Measurements from ENCODE around the gene WNK2. TPM values are rescaled to one million over a fixed set of nuclear protein-coding genes. Genes with fewer than 3 reads are reported as not detected.
"Not testable (repeated sequence)": the region's sequence is repeated elsewhere in the genome, so short reads cannot be mapped to it uniquely, and the experiment has no call there.

Gene WNK2
- total RNA-seq, 1 donor from 2014 or later = 1.0 TPM

DNA sequence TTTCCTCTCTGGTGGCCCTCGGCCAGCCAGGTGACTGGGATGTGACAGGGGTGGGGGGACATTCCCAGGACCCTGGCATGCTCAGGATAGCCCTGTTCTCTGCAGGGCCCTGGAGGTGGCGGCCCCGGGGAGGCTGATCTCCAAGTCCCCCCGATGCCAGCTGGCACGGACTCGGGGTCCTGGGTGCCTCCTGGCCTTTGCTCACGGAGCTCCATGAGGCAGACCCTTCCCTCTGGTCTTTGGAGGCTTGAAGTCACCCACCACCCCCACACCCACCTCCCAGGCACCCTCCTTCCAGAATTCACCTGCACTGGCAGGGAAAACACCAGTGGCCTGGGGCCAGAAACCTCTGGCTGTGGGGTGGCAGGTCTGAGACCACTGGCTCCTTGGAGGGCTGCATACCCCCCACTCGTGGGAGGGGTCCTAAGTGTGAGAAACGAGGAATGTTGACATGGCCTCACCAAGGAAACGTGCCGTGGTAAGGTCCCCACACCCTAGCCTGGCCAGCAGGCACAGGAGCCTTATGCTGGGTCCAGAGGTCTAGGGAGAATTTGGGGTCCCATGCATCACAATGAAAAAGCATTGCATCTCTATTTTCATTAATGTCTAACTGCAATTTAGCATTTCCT, 136.8 kb downstream of the WNK2 start:
- DNase-seq (ENCODE audit: low read depth) = no peak
- no peak for TF ChIP-seq CTCF (conservative IDR thresholded peaks at IDR 0.05; ENCODE audit: low read depth, low read length)
- no peak overlapping the region for H3K4me3 ChIP-seq (ENCODE audit: low read depth, low read length)

DNA sequence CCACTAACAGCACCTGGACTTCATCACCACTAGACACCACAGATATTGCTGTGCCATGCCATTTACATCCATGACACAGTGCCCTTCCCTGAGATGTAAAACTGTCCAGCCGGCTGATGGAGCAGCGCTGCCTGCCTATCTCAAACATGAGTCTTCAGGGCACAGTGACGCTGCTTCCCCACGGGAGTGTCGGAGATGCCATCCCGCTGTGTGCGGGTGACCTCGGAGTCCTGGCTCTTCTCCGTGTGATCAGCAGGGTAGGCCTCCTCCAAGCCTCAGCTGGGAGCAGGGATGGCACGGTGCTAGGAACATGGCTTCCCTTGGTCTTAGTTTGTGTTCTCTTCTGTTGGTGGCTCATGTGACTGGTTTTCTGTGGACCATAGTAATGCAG, 137.3 kb downstream of the WNK2 start:
- H3K4me3 ChIP-seq (ENCODE audit: low read depth, low read length) = no peak overlapping the region
- TF ChIP-seq CTCF (conservative IDR thresholded peaks at IDR 0.05; ENCODE audit: low read depth, low read length) = no peak
- DNase-seq (ENCODE audit: low read depth) = no peak

- not testable (repeated sequence) for H3K4me3 ChIP-seq (ENCODE audit: low read depth, low read length)
Measured at GRCh38 chr9:93323446-93323954, 139.6 kb downstream of the WNK2 start.

GRCh38 chr9:93324191-93324834, 140.4 kb downstream of the WNK2 start:
- TF ChIP-seq CTCF (conservative IDR thresholded peaks at IDR 0.05; ENCODE audit: low read depth, low read length) = no peak
- no peak overlapping the region for H3K4me3 ChIP-seq (ENCODE audit: low read depth, low read length)
- DNase-seq (ENCODE audit: low read depth) = no peak

More at GRCh38 chr9:93323446-93323954, 139.6 kb downstream of the WNK2 start:
- DNase-seq (ENCODE audit: low read depth) = not testable (repeated sequence)

DNA sequence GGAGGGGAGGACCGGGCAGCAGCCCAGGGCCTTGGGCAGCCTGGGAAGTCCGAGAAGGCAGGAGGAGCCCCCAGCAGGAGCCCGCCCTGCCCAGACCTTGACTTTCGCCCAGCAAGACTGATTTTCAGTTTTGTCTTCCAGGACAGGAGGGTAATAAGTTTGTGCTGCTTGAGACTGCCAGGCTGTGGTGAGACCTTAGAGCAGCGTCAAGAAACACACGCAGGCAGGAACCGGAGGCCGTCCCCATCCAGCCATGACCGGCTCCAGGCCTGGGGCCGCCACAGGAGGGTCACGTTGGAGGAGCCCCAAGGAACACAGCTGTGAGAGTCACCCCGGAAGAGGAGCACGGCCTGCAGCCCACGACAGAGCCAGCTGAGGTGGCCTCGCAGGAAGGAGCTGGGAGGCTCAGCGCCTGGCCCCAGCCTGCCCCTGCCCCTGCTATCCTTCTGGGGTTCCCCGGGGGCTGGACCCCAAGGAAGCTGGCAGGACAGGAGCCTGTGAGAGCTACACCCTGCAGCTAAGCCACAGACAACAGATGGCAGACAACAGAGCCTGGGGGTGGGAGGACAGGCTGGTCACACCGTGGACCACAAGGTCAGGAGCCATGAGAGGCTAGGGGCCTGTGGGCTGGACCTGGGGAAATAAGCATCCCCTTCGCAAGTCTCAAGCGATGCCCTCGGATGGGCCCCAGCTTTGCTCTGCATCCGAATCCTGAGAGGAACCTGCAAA, 141.5 kb downstream of the WNK2 start:
- H3K4me3 ChIP-seq (ENCODE audit: low read depth, low read length) = no peak overlapping the region
- TF ChIP-seq CTCF (conservative IDR thresholded peaks at IDR 0.05; ENCODE audit: low read depth, low read length) = no peak
- DNase-seq (ENCODE audit: low read depth) = no peak

- TF ChIP-seq CTCF (conservative IDR thresholded peaks at IDR 0.05; ENCODE audit: low read depth, low read length) = no peak
- H3K4me3 ChIP-seq (ENCODE audit: low read depth, low read length) = no peak overlapping the region
- no peak for DNase-seq (ENCODE audit: low read depth)
Measured at GRCh38 chr9:93326056-93326455, 142.1 kb downstream of the WNK2 start.

DNA sequence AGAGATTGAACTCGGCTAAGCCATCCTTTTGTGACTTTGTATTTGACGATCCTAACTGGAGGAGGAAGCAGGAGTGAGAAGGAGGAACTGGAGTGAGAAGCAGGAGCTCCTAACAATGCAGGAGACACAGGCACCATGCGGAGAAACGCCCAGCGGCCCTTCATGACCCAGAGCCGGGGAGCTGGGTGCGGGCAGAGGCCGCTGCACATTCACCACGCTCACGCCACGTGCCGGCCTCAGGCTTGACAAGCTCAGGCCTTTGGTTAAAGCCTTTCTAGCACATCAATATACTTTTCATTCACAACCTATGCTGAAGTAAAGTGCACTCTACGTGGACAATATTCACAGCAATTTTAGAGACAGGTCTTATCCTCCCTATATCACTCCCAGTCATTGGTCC, 142.7 kb downstream of the WNK2 start:
- no peak overlapping the region for H3K4me3 ChIP-seq (ENCODE audit: low read depth, low read length)
- no peak for DNase-seq (ENCODE audit: low read depth)
- TF ChIP-seq CTCF (conservative IDR thresholded peaks at IDR 0.05; ENCODE audit: low read depth, low read length) = no peak
